HFFc6 (cell line): ENCODE measurements around the gene SMG6. TPM values are rescaled to one million over a fixed set of nuclear protein-coding genes. Genes with fewer than 3 reads are reported as not detected.

Source experiments
- DNase-seq: peaks from one replicate; pipeline ENCODE4 v3.0.0-alpha.2; 2018
- H3K27ac Mint-ChIP-seq: 2 replicates; pipeline ENCODE4 v1.8.0; 2020; ENCODE audit warnings: mild to moderate bottlenecking, mixed read lengths
- H3K27me3 Mint-ChIP-seq: 2 replicates; pipeline ENCODE4 v1.8.0; 2021; ENCODE audit warnings: mild to moderate bottlenecking, moderate library complexity, mixed read lengths; ENCODE audit not compliant: insufficient read depth
- H3K36me3 Mint-ChIP-seq: 2 replicates; pipeline ENCODE4 v1.8.0; 2021; ENCODE audit warnings: low read depth, mixed read lengths
- H3K4me1 Mint-ChIP-seq: 2 replicates; pipeline ENCODE4 v1.8.0; 2020; ENCODE audit warnings: low read depth, mixed read lengths
- H3K4me3 Mint-ChIP-seq: 2 replicates; pipeline ENCODE4 v1.8.0; 2020; ENCODE audit warnings: mild to moderate bottlenecking, moderate library complexity, mixed read lengths
- H3K9me3 Mint-ChIP-seq: 2 replicates; pipeline ENCODE4 v1.8.0; 2020; ENCODE audit warnings: mild to moderate bottlenecking, mixed read lengths
- CTCF ChIP-seq: fragments of 200-600 bp; sonication (generic); IDR thresholded peaks from 2 replicates; pipeline ENCODE4 v1.5.0; 2021; ENCODE audit warnings: antibody characterized with exemption, mild to moderate bottlenecking
- total RNA-seq, 6 experiments: library from RNA; stranded (reverse); fragmentation: NEBNext Ultra II Directional; extraction: Animal tissue kit (Norgen Biotek cat#: 25700); gene quantifications; 2 replicates in 1 of 6; 3 replicates in 5 of 6; pipeline ENCODE4 v1.2.3, GENCODE V29; 2021

SMG6 gene
- total RNA-seq, 6 experiments from 2014 or later: 29.5 to 37.4 (median 31.8) TPM

DNA sequence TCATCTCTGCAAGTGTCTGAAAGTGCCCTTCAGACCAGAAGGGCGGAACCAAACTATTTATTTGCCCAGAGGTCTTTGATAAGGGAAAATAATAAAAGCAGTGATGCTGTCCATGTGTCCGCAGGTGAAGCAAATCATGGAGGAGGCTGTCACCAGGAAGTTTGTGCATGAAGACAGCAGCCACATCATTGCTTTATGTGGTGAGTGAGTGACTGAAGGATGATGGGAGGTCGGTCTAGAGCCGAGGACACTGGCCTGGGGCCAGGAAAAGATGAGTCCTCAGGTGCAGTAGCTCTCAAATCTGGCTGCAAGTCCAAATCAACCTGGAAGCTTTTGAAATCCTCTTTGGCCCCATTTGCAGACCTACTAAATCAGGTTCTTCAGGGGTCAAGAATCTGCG, 39.8 kb upstream of the SMG6 start:
- Mint-ChIP-seq H3K4me3 (no peak overlapping the region), H3K4me1 (peaks cover 14% of the 10 kb centered on the region), H3K36me3 (peaks cover 5% of the 10 kb centered on the region; the same call in 1 of the 2 replicates), H3K9me3 (no peaks in the 10 kb centered on the region), H3K27me3 (peaks cover 2% of the 10 kb centered on the region; the same call in 1 of the 2 replicates), H3K27ac (no peak overlapping the region)
- TF ChIP-seq CTCF: no peak
- no peak for DNase-seq

- peak overlapping the region; percentile 86 for H3K4me3 Mint-ChIP-seq
- H3K9me3 Mint-ChIP-seq: no peaks in the 10 kb centered on the region
- DNase-seq: no peak
- H3K36me3 Mint-ChIP-seq: peaks cover 18% of the 10 kb centered on the region
- no peak for TF ChIP-seq CTCF
- peaks cover 2% of the 10 kb centered on the region; the same call in 1 of the 2 replicates for H3K27me3 Mint-ChIP-seq
- peak overlapping the region; percentile 59 for H3K27ac Mint-ChIP-seq
- H3K4me1 Mint-ChIP-seq: peaks cover 30% of the 10 kb centered on the region
Measured at GRCh38 chr17:2338315-2338657, 34.7 kb upstream of the SMG6 start.

GRCh38 chr17:2337544-2338314, 34.1 kb upstream of the SMG6 start:
- peaks cover 30% of the 10 kb centered on the region for H3K4me1 Mint-ChIP-seq
- no peaks in the 10 kb centered on the region for H3K9me3 Mint-ChIP-seq
- peaks cover 18% of the 10 kb centered on the region for H3K36me3 Mint-ChIP-seq
- no peak for TF ChIP-seq CTCF
- peak overlapping the region; percentile 59 for H3K27ac Mint-ChIP-seq
- peaks cover 2% of the 10 kb centered on the region; the same call in 1 of the 2 replicates for H3K27me3 Mint-ChIP-seq
- DNase-seq: peak; percentile 14
- peak overlapping the region; percentile 99 for H3K4me3 Mint-ChIP-seq

DNA sequence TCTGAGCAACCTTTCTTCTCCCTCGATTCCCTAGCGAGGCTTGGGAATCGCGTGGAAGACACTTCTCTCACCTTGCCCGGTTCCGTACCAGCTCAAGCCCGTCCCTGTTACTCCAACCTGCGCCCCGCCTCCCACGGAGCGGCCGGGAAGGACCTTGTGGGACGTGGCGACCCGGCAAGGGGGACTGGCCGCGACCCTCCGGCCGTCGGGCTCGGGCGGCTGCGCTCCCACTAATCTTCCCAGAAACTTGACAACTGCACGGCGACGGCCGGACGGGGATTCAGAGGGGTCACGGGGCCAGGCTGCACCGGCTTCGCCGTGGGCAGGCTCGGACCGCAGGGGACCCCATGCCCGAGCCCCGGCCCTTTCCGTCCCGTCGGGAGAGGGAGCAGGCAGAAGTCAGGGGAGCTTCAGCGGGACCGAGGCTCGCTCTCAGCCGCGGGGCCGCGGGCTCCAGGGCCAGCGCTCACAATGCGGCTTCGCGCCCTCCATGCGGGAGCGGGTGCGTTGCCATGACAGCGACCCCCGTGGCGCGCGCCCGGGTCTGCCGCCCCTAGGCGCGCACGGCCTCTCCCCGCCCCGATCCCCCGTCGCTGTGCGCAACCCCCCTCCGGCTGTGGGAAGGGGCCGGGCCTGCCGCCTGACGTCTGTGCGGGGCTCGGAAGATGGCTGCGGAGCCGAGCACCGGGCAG, 33.4 kb upstream of the SMG6 start, which contains the start of gene SGSM2:
SGSM2 (plus strand) TSS at position 650 of the 692 bp plus-strand sequence. CDS start 188 bp downstream, outside the sequence.
- H3K36me3 Mint-ChIP-seq: peaks cover 18% of the 10 kb centered on the region
- no peaks in the 10 kb centered on the region for H3K27me3 Mint-ChIP-seq
- peak within 1 kb of the TSS; percentile 91 for H3K27ac Mint-ChIP-seq
- no peak for DNase-seq
- H3K4me3 Mint-ChIP-seq: peak within 1 kb of the TSS; percentile 99
- no peaks in the 10 kb centered on the region for H3K9me3 Mint-ChIP-seq
- peaks cover 30% of the 10 kb centered on the region for H3K4me1 Mint-ChIP-seq
- no peak for TF ChIP-seq CTCF

GRCh38 chr17:2336215-2336851, 32.7 kb upstream of the SMG6 start, which contains the start of gene TSR1:
TSR1 (minus strand) TSS chr17:2336457; CDS start chr17:2336427, 30 bp downstream.
- H3K9me3 Mint-ChIP-seq: no peaks in the 10 kb centered on the region
- H3K4me1 Mint-ChIP-seq: peaks cover 30% of the 10 kb centered on the region
- H3K27me3 Mint-ChIP-seq: no peaks in the 10 kb centered on the region
- H3K27ac Mint-ChIP-seq: peak within 1 kb of the TSS; percentile 91
- H3K36me3 Mint-ChIP-seq: peaks cover 18% of the 10 kb centered on the region
- H3K4me3 Mint-ChIP-seq: peak within 1 kb of the TSS; percentile 99
- peak; percentile 47; the same call in 1 of the 2 replicates for TF ChIP-seq CTCF
- peak; percentile 82 for DNase-seq
